OCI-LY7 (cell line): ENCODE measurements around the gene NUDT8.

Experiments
- EZH2phosphoT487 ChIP-seq: fragments of 200-600 bp; sonication (generic); IDR thresholded peaks from 2 replicates; pipeline ENCODE4 v1.6.1; 2018; ENCODE audit warnings: low read depth, borderline replicate concordance, mild to moderate bottlenecking, mixed run types, antibody characterized with exemption, low read length, moderate library complexity, mixed read lengths
- TF ChIP-seq, protein P1 (sequence below): fragments of 200-600 bp; sonication (generic); conservative IDR thresholded peaks from 2 replicates; pipeline ENCODE4 v1.5.1; 2014; ENCODE audit warnings: mild to moderate bottlenecking, antibody characterized with exemption, low read length, moderate library complexity, mixed read lengths

DNA sequence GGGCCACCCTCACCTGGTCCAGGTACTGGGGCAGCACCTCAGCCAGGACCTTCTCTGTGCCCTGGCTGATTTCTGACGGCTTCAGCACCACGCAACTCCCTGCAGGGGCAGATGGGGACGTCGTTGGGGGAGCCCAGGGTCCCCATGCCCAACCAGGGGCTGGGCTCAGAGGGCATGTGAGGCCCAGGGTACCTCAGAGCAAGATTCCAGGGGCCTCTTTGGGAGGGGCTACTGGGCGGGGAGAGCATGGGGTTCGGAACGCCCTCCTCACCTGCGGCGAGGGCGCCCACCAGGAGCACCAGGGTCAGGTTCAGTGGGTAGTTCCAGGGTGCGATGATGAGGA lies 36.5 kb upstream of the NUDT8 start:
- TF ChIP-seq, protein P1, sequence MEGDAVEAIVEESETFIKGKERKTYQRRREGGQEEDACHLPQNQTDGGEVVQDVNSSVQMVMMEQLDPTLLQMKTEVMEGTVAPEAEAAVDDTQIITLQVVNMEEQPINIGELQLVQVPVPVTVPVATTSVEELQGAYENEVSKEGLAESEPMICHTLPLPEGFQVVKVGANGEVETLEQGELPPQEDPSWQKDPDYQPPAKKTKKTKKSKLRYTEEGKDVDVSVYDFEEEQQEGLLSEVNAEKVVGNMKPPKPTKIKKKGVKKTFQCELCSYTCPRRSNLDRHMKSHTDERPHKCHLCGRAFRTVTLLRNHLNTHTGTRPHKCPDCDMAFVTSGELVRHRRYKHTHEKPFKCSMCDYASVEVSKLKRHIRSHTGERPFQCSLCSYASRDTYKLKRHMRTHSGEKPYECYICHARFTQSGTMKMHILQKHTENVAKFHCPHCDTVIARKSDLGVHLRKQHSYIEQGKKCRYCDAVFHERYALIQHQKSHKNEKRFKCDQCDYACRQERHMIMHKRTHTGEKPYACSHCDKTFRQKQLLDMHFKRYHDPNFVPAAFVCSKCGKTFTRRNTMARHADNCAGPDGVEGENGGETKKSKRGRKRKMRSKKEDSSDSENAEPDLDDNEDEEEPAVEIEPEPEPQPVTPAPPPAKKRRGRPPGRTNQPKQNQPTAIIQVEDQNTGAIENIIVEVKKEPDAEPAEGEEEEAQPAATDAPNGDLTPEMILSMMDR, result no peak
- no peak for TF ChIP-seq EZH2phosphoT487
